MCF 10A (cell line): Measurements from ENCODE around the gene DENND4B. TPM values are rescaled to one million over a fixed set of nuclear protein-coding genes. Genes with fewer than 3 reads are reported as not detected.

Source experiments
- BruUV-seq: library from RNA; stranded (reverse); fragments of 400-500 nt; replicated peaks from 2 replicates; lab custom pipeline; 2021; lab: Mats Ljungman, UMichigan
- CTCF ChIA-PET: fragments of 300-600 bp; sonication (Branson Sonifier 250); formaldehyde crosslinking; extraction: SDS; loops from one replicate; lab custom pipeline; 2021; ENCODE audit warnings: antibody characterized with exemption, inconsistent platforms; lab: Yijun Ruan, JAX
- POLR2A ChIA-PET: fragments of 300-600, 350-650 bp; sonication (Branson Sonifier 250); formaldehyde crosslinking; extraction: SDS; loops from one replicate; lab custom pipeline; 2020; ENCODE audit warnings: antibody characterized with exemption, inconsistent platforms; lab: Yijun Ruan, JAX
- DNase-seq: peaks from one replicate; pipeline ENCODE4 v3.0.0-alpha.2; 2018; ENCODE audit not compliant: unreplicated experiment
- H3K27ac Mint-ChIP-seq: one replicate; pipeline ENCODE4 v1.8.0; 2022; ENCODE audit warnings: mild to moderate bottlenecking, low read depth, mixed read lengths; ENCODE audit not compliant: unreplicated experiment
- H3K27me3 Mint-ChIP-seq: one replicate; pipeline ENCODE4 v1.8.0; 2022; ENCODE audit warnings: mixed read lengths; ENCODE audit not compliant: insufficient read depth, unreplicated experiment
- H3K36me3 Mint-ChIP-seq: one replicate; pipeline ENCODE4 v1.8.0; 2022; ENCODE audit warnings: mild to moderate bottlenecking, moderate library complexity, mixed read lengths; ENCODE audit not compliant: insufficient read depth, unreplicated experiment
- H3K4me1 Mint-ChIP-seq: one replicate; pipeline ENCODE4 v1.8.0; 2022; ENCODE audit warnings: mixed read lengths; ENCODE audit not compliant: insufficient read depth, unreplicated experiment
- H3K4me3 Mint-ChIP-seq: one replicate; pipeline ENCODE4 v1.8.0; 2022; ENCODE audit warnings: mild to moderate bottlenecking, moderate library complexity, mixed read lengths; ENCODE audit not compliant: unreplicated experiment
- H3K9me3 Mint-ChIP-seq: one replicate; pipeline ENCODE4 v1.8.0; 2022; ENCODE audit warnings: mixed read lengths; ENCODE audit not compliant: unreplicated experiment
- CTCF ChIP-seq: fragments of 200-600 bp; IDR thresholded peaks from one replicate; pipeline ENCODE4 v1.8.0; 2022; ENCODE audit warnings: antibody characterized with exemption, mild to moderate bottlenecking; ENCODE audit not compliant: unreplicated experiment
- intact Hi-C: fragments of 100-400 bp; cut with micrococcal nuclease; formaldehyde crosslinking; loops from 2 replicates; pipeline ENCODE4 v1.14.1; 2022
- total RNA-seq: library from RNA; stranded (reverse); gene quantifications from 2 replicates; pipeline ENCODE4 v1.2.3, GENCODE V29; 2022

Gene DENND4B
- total RNA-seq, 1 experiment from 2014 or later, result 59.6 TPM

GRCh38 chr1:153991806-153992205 is 45.3 kb upstream of the DENND4B start:
- no TSS peak for BruUV-seq
- TF ChIP-seq CTCF, result no peak
- H3K27me3 Mint-ChIP-seq, result no peaks in the 10 kb centered on the region
- H3K27ac Mint-ChIP-seq, result peak overlapping the region; percentile 98
- intact Hi-C loops, result no loop called here
- ChIA-PET POLR2A (interaction anchor here (0.6 to 13.2 kb wide), 21 partner anchors 9 to 551 kb away, joined by 3 to 358 read pairs (median 18); partner anchors contain the start of genes CREB3L4, CRTC2, DENND4B and GATAD2B), CTCF (interaction anchor here (1.0 to 7.8 kb wide), 4 partner anchors 15 to 364 kb away, joined by 3 to 80 read pairs (median 34); partner anchors contain the start of genes GATAD2B, JTB and S100A13)
- H3K4me1 Mint-ChIP-seq, result peaks cover 24% of the 10 kb centered on the region
- no peak for DNase-seq
- no peaks in the 10 kb centered on the region for H3K9me3 Mint-ChIP-seq
- peaks cover 64% of the 10 kb centered on the region for H3K36me3 Mint-ChIP-seq
- peak overlapping the region; percentile 90 for H3K4me3 Mint-ChIP-seq

DNA sequence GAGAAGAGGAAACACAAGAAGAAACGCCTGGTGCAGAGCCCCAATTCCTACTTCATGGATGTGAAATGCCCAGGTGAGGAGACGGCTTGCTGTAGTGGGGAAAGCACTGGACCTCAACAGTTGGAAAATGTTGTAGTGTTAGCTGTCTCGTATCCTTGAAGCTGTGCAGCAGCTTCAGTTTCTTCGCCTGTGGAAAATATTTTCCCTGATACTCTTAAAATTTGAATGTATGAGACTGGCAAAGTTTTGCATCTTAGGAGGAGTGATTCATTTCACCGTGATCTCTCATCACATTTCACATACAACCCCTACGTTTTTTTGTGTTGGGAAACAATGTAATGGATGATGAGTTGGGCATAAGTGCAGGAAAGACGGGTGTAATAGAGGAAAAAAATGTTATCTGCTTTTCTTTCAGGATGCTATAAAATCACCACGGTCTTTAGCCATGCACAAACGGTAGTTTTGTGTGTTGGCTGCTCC is 44.7 kb upstream of the DENND4B start:
- H3K36me3 Mint-ChIP-seq, result peaks cover 60% of the 10 kb centered on the region
- CTCF ChIA-PET, result interaction anchor here (1.0 to 7.8 kb wide), 4 partner anchors 14 to 364 kb away, joined by 3 to 80 read pairs (median 34); partner anchors contain the start of genes GATAD2B, JTB and S100A13
- no peak for TF ChIP-seq CTCF

DNA sequence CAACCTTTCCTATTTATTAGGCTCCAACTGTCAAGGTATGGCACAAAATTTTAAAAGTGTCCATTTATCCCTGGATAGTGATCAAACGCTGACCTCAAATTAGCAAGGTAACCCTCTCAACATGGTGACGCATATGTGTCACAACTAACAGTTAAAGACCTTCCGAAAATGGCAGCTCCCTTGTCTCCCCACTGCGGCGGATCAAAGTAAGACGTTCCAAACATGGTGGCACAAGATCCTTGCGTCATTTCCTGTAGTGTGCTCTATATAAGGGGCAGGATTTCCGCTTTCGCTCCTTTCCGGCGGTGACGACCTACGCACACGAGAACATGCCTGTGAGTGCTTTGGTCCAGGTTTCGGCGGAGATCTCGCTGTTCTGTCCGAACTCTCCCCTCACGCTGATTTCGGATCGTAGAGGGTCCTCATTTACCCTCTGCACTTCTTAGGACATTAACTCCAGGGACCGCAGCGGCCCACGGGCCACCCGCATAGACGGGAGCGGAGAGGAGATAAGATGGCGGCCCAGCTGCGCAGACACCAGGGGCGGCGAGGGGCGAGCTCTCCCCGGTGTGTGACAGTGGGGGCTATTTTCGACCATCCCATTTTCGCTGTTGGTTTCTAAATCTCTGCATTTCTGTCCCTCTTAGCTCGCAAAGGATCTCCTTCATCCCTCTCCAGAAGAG is 44.1 kb upstream of the DENND4B start, which contains the start of gene RPS27:
TSS of gene RPS27 (plus strand) at position 295 of the 683 bp plus-strand sequence. CDS start at position 330, 35 bp downstream.
- ChIA-PET CTCF (interaction anchor here (0.6 to 7.8 kb wide), 6 partner anchors 14 to 418 kb away, joined by 3 to 80 read pairs (median 4); partner anchors contain the start of genes GATAD2B and JTB), POLR2A (interaction anchor here (0.6 to 13.2 kb wide), 77 partner anchors 10 to 1030 kb away, joined by 3 to 358 read pairs (median 5); partner anchors contain the start of genes CHTOP, CREB3L4, CRTC2 and DENND4B)
- H3K9me3 Mint-ChIP-seq, result no peaks in the 10 kb centered on the region
- H3K27me3 Mint-ChIP-seq, result no peaks in the 10 kb centered on the region
- intact Hi-C loops, result loop anchor here (1.0 kb wide), 2 partner anchors 192 to 282 kb away; partner anchors contain the start of gene HAX1
- H3K4me1 Mint-ChIP-seq, result peaks cover 33% of the 10 kb centered on the region
- peak within 1 kb of the TSS; percentile 90 for H3K4me3 Mint-ChIP-seq
- peaks cover 55% of the 10 kb centered on the region for H3K36me3 Mint-ChIP-seq
- TF ChIP-seq CTCF, result no peak
- no TSS peak for BruUV-seq
- peak within 1 kb of the TSS; percentile 98 for H3K27ac Mint-ChIP-seq
- DNase-seq, result peak; percentile 100

More for the DNA sequence above, 44.7 kb upstream of the DENND4B start:
- H3K9me3 Mint-ChIP-seq, result no peaks in the 10 kb centered on the region
- intact Hi-C loops, result no loop called here
- H3K27ac Mint-ChIP-seq, result peak overlapping the region; percentile 98
- POLR2A ChIA-PET, result interaction anchor here (0.6 to 13.2 kb wide), 53 partner anchors 10 to 1029 kb away, joined by 3 to 358 read pairs (median 6); partner anchors contain the start of genes CHTOP, CREB3L4, CRTC2 and DENND4B
- no peaks in the 10 kb centered on the region for H3K27me3 Mint-ChIP-seq
- peak overlapping the region; percentile 90 for H3K4me3 Mint-ChIP-seq
- peaks cover 31% of the 10 kb centered on the region for H3K4me1 Mint-ChIP-seq
- TSS peak; percentile 79 for BruUV-seq
- no peak for DNase-seq
